NOMO-1 treated with dmso at 0.1 percent for 144 hours (cell line): ENCODE data around the gene CCDC24.

ENCODE experiments used
- DNase-seq: peaks from one replicate; lab custom pipeline; 2025; ENCODE audit not compliant: unreplicated experiment; lab: John Stamatoyannopoulos, UW

Gene CCDC24

GRCh38 chr1:44038876-44039657 lies 47.7 kb downstream of the CCDC24 start:
- DNase-seq, result no peak

GRCh38 chr1:44040418-44040817 lies 49.0 kb downstream of the CCDC24 start:
- no peak for DNase-seq

GRCh38 chr1:44040846-44041245 lies 49.4 kb downstream of the CCDC24 start:
- DNase-seq, result no peak

GRCh38 chr1:44043176-44044070 lies 52.0 kb downstream of the CCDC24 start:
- DNase-seq, result no peak

- no peak for DNase-seq
Observed at GRCh38 chr1:44044071-44044801, 52.8 kb downstream of the CCDC24 start.

GRCh38 chr1:44045064-44045463 lies 53.7 kb downstream of the CCDC24 start:
- DNase-seq, result no peak
